ENCODE results near the gene PNPLA8. TPM values are rescaled to one million over a fixed set of nuclear protein-coding genes. Genes with fewer than 3 reads are reported as not detected.

The PNPLA8 gene
- 26.4 and 30.8 TPM in 2 replicates for total RNA-seq

GRCh38 chr7:108525985-108526767, at the start of gene PNPLA8:
Gene PNPLA8 (minus strand): TSS chr7:108526135. CDS start chr7:108515491, 10,644 bp downstream.

GRCh38 chr7:108569381-108570145, 43.6 kb upstream of the PNPLA8 start, which contains the start of the genes DNAJB9 and THAP5:
Gene DNAJB9 (plus strand): TSS chr7:108569874. CDS start chr7:108571727, 1,853 bp downstream.
Gene THAP5 (minus strand): TSS chr7:108569706. CDS start chr7:108569569, 137 bp downstream.

GRCh38 chr7:108455998-108456677, 69.8 kb downstream of the PNPLA8 start, which contains the start of gene NRCAM:
Gene NRCAM (minus strand): TSS chr7:108456436. CDS start chr7:108240064, 216,372 bp downstream.

Other genes with a start within 250 kb of the PNPLA8 start
- 0.64 and 17.8 TPM in 2 replicates for gene NRCAM, start 69.7 kb downstream of the PNPLA8 start, total RNA-seq
- 16.9 and 30.1 TPM in 2 replicates for gene THAP5, start 43.6 kb upstream of the PNPLA8 start, total RNA-seq
- gene DNAJB9, start 43.7 kb upstream of the PNPLA8 start, total RNA-seq = 50.3 and 64.6 TPM in 2 replicates

Data from tracheal epithelial cell (primary cell).